GM23248 (cell line): ENCODE data around the gene PLAC1.

ENCODE experiments used
- EZH2 ChIP-seq: fragments of 200-600 bp; sonication (generic); IDR thresholded peaks from 2 replicates; pipeline ENCODE4 v1.6.1; 2018; ENCODE audit warnings: antibody characterized with exemption, mild to moderate bottlenecking; ENCODE audit not compliant: insufficient read depth, poor library complexity, severe bottlenecking
- EZH2phosphoT487 ChIP-seq: fragments of 200-600 bp; sonication (generic); IDR thresholded peaks from 2 replicates; pipeline ENCODE4 v1.6.1; 2018; ENCODE audit warnings: antibody characterized with exemption, moderate library complexity, mild to moderate bottlenecking, low read depth; ENCODE audit not compliant: insufficient read depth

DNA sequence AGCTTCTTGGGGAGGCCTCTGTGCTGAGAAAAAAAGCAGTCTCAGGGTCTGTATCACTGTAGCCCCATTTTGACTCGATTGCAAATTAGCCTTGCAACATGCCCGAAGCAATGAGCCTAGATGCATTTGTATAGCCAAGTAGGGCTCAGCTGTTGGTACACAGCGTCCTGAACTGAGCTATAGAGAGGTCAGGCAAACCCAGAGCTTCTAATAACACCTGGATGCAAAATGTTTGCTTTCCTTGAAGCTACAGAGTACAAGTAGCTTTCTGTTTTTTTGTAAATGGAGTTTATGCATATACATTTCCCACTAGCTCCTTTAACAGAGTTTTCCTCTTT is 87.8 kb downstream of the PLAC1 start:
- no peak for TF ChIP-seq EZH2
- TF ChIP-seq EZH2phosphoT487, result no peak
